HFF-Myc (cell line): ENCODE results near the gene ILK.

ENCODE experiments used
- DNase-seq: peaks from one replicate; pipeline ENCODE4 v3.0.0-alpha.2; 2011; ENCODE audit warnings: low read depth; ENCODE audit errors: extremely low read depth
- H3K4me3 ChIP-seq: replicated peaks from 2 replicates; pipeline ENCODE4 v1.5.1; 2011; ENCODE audit warnings: low read depth, mild to moderate bottlenecking, control low read depth, low read length
- TF ChIP-seq, protein P1 (sequence below): IDR thresholded peaks from 2 replicates; pipeline ENCODE4 v1.5.1; 2012; ENCODE audit warnings: mild to moderate bottlenecking, low read depth, low read length, control low read depth; ENCODE audit errors: missing control alignments

The ILK gene

DNA sequence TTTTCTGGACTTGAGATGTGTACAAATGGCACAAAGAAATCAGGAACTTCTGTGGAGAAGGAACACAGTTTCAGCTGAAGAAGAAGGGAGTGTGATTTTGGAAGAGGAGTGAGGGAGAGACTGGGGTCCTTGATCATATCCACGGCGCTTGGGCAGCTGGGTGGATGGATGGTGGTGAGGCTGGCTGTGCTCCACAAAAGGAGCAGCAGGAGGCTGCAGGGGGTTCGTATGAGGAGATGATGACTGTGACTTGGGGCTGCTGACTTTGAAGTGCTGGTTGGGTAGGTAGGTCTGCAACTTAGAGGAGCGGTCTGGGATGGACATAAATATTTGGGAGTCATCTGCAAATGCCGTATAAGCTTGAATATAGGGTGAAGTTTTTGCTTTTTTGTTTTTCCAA is 53.4 kb downstream of the ILK start:
- TF ChIP-seq, protein P1, sequence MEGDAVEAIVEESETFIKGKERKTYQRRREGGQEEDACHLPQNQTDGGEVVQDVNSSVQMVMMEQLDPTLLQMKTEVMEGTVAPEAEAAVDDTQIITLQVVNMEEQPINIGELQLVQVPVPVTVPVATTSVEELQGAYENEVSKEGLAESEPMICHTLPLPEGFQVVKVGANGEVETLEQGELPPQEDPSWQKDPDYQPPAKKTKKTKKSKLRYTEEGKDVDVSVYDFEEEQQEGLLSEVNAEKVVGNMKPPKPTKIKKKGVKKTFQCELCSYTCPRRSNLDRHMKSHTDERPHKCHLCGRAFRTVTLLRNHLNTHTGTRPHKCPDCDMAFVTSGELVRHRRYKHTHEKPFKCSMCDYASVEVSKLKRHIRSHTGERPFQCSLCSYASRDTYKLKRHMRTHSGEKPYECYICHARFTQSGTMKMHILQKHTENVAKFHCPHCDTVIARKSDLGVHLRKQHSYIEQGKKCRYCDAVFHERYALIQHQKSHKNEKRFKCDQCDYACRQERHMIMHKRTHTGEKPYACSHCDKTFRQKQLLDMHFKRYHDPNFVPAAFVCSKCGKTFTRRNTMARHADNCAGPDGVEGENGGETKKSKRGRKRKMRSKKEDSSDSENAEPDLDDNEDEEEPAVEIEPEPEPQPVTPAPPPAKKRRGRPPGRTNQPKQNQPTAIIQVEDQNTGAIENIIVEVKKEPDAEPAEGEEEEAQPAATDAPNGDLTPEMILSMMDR = no peak
- no peak overlapping the region for H3K4me3 ChIP-seq
- no peak for DNase-seq

DNA sequence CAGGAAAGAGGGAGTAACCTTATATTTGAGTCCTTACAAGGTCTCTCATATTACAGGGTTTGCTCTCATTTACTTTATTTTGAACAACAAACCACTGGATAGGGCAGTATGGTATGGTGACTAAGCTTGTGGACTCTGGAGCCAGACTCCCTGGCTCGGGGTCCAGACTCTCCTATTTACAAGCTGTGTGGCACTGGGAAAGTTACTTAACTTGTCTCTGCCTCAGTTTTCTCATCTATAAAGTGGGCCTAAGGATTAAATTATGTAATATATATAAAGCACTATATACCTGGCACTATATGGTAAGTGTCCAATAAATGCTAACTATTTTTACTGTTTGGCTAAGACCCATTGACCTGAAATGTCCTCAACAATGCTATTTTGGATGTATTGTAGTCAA is 53.8 kb downstream of the ILK start:
- TF ChIP-seq, protein P1 = no peak
- H3K4me3 ChIP-seq = no peak overlapping the region
- DNase-seq = no peak

DNA sequence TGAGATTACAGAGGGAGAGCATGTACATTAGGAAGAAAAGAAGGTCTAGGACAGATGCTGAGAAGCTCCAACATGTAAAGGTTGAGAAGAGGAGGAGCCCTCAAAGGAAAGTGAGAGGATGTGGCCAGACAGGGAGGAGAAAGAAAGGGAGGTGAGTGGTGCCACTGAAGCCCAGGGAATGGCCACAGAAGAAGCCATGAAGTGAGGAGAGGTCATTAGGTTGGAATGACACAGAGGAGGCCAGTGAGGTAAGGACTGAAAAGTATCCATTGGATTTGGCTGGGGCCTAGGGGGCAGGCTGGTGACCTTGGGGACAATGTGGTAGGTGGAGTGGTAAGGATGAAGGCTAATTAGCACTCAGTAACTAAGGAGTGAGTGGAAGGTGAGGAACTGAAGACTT is 55.1 kb downstream of the ILK start:
- no peak for DNase-seq
- no peak overlapping the region for H3K4me3 ChIP-seq
- TF ChIP-seq, protein P1 = no peak
